Mammary epithelial cell (primary cell): Measurements from ENCODE around the gene RRM1.
"Not testable (repeated sequence)": the region's sequence is repeated elsewhere in the genome, so short reads cannot be mapped to it uniquely, and the experiment has no call there.

Source experiments
- EZH2 ChIP-seq: IDR thresholded peaks from 2 replicates; pipeline ENCODE4 v1.6.1; 2012; ENCODE audit warnings: low read length, inconsistent platforms, borderline replicate concordance
- TF ChIP-seq, protein P1 (sequence below), 2 donors: IDR thresholded peaks in 1 of 2; conservative IDR thresholded peaks in 1 of 2; 2 replicates each; pipeline ENCODE4 v1.5.1; 2011 to 2012; ENCODE audit warnings: inconsistent platforms in 2 of 2, low read length in 2 of 2, mild to moderate bottlenecking in 2 of 2, control low read depth in 1 of 2, low read depth in 1 of 2; ENCODE audit not compliant: insufficient read depth in 1 of 2; ENCODE audit errors: extremely low read depth in 1 of 2

DNA sequence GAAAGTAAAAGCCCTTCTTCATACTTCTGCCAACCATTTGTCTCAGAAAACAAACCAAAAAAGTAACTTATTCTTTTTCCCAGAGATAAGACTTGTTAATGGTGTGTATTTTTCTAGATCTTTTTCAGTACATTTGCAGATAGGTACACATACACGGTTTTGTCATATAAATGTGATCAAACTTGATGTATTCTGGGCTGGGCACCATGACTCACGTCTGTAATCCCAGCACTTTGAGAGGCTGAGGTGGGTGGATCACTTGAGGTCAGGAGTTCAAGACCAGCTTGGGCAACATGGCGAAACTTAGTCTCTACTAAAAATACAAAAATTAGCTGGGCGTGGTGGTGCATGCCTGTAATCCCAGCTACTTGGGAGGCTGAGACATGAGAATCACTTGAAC lies 35.6 kb downstream of the RRM1 start:
- TF ChIP-seq, protein P1, sequence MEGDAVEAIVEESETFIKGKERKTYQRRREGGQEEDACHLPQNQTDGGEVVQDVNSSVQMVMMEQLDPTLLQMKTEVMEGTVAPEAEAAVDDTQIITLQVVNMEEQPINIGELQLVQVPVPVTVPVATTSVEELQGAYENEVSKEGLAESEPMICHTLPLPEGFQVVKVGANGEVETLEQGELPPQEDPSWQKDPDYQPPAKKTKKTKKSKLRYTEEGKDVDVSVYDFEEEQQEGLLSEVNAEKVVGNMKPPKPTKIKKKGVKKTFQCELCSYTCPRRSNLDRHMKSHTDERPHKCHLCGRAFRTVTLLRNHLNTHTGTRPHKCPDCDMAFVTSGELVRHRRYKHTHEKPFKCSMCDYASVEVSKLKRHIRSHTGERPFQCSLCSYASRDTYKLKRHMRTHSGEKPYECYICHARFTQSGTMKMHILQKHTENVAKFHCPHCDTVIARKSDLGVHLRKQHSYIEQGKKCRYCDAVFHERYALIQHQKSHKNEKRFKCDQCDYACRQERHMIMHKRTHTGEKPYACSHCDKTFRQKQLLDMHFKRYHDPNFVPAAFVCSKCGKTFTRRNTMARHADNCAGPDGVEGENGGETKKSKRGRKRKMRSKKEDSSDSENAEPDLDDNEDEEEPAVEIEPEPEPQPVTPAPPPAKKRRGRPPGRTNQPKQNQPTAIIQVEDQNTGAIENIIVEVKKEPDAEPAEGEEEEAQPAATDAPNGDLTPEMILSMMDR (conservative IDR thresholded peaks at IDR 0.05 in 1 of 2, IDR thresholded peaks at IDR 0.05 in 1 of 2; ENCODE audit: extremely low read depth in 1 of 2, insufficient read depth in 1 of 2, low read depth in 1 of 2, low read length in 2 of 2): not testable (repeated sequence)
- not testable (repeated sequence) for TF ChIP-seq EZH2
